IMR-90 (cell line): ENCODE measurements around the gene RALGPS2. TPM values are rescaled to one million over a fixed set of nuclear protein-coding genes. Genes with fewer than 3 reads are reported as not detected.

Source experiments
- ATAC-seq: fragments of 200-7000 bp; cut with Tn5 transposase; 2 replicates; pipeline ENCODE4 v1.9.1; 2020; ENCODE audit warnings: low read depth, mild to moderate bottlenecking, moderate library complexity
- BruUV-seq: library from RNA; stranded (reverse); fragments of 400-500 nt; replicated peaks from 2 replicates; lab custom pipeline; 2021; lab: Mats Ljungman, UMichigan
- CTCF ChIA-PET: fragments of 300-600 bp; formaldehyde crosslinking; extraction: SDS; loops from one replicate; lab custom pipeline; 2021; ENCODE audit warnings: antibody characterized with exemption; lab: Yijun Ruan, JAX
- POLR2A ChIA-PET: fragments of 300-600 bp; sonication (Branson Sonifier 250); formaldehyde crosslinking; loops from one replicate; lab custom pipeline; 2022; ENCODE audit warnings: antibody characterized with exemption; ENCODE audit not compliant: unreplicated experiment; lab: Charles Lee
- DNase-seq: peaks from one replicate; pipeline ENCODE4 v3.0.0; 2013
- H2AFZ ChIP-seq: replicated peaks from 2 replicates; pipeline ENCODE3; 2013; ENCODE audit warnings: low read length, mild to moderate bottlenecking; ENCODE audit not compliant: poor library complexity
- H2AK5ac ChIP-seq: 2 replicates; pipeline ENCODE4 v1.6.1; 2013; ENCODE audit warnings: low read depth, low read length, inconsistent platforms
- H2AK9ac ChIP-seq: replicated peaks from 2 replicates; pipeline ENCODE3; 2013; ENCODE audit warnings: mild to moderate bottlenecking, low read depth, low read length, moderate library complexity; ENCODE audit not compliant: poor library complexity
- H2BK120ac ChIP-seq: 2 replicates; pipeline ENCODE4 v1.6.1; 2013; ENCODE audit warnings: low read depth, low read length, inconsistent platforms
- H2BK15ac ChIP-seq: 3 replicates; pipeline ENCODE4 v1.6.1; 2013; ENCODE audit warnings: low read depth, low read length, inconsistent platforms
- H2BK20ac ChIP-seq: 2 replicates; pipeline ENCODE4 v1.6.1; 2013; ENCODE audit warnings: low read depth, mild to moderate bottlenecking, inconsistent platforms, low read length, moderate library complexity
- H2BK5ac ChIP-seq: 2 replicates; pipeline ENCODE4 v1.6.1; 2013; ENCODE audit warnings: mild to moderate bottlenecking, low read depth, low read length, inconsistent platforms; ENCODE audit not compliant: poor library complexity, severe bottlenecking
- H3K14ac ChIP-seq: replicated peaks from 2 replicates; pipeline ENCODE4 v1.6.1; 2013; ENCODE audit warnings: low read depth, low read length, inconsistent platforms
- H3K18ac ChIP-seq: 2 replicates; pipeline ENCODE4 v1.6.1; 2013; ENCODE audit warnings: low read depth, low read length, control low read depth
- H3K23ac ChIP-seq: 2 replicates; pipeline ENCODE4 v1.6.1; 2013; ENCODE audit warnings: low read depth, low read length, inconsistent platforms
- H3K27ac ChIP-seq: 2 replicates; pipeline ENCODE4 v1.5.1; 2013; ENCODE audit warnings: mild to moderate bottlenecking, control low read depth, low read length; ENCODE audit not compliant: insufficient read depth
- H3K27me3 ChIP-seq: 2 replicates; pipeline ENCODE4 v1.6.1; 2013; ENCODE audit warnings: low read length; ENCODE audit not compliant: control insufficient read depth, insufficient read depth
- H3K36me3 ChIP-seq: 2 replicates; pipeline ENCODE4 v1.6.1; 2013; ENCODE audit warnings: low read length, mixed read lengths; ENCODE audit not compliant: control insufficient read depth, insufficient read depth
- H3K4ac ChIP-seq: 2 replicates; pipeline ENCODE4 v1.6.1; 2013; ENCODE audit warnings: low read depth, low read length, inconsistent platforms
- H3K4me1 ChIP-seq: 2 replicates; pipeline ENCODE4 v1.6.1; 2013; ENCODE audit warnings: low read length, mixed read lengths; ENCODE audit not compliant: control insufficient read depth, insufficient read depth
- H3K4me2 ChIP-seq: 2 replicates; pipeline ENCODE4 v1.6.1; 2013; ENCODE audit warnings: low read depth, mild to moderate bottlenecking, control low read depth, low read length, moderate library complexity
- H3K4me3 ChIP-seq: 2 replicates; pipeline ENCODE4 v1.5.1; 2013; ENCODE audit warnings: low read depth, mild to moderate bottlenecking, control low read depth, low read length, moderate library complexity; ENCODE audit not compliant: insufficient read depth
- H3K56ac ChIP-seq: 2 replicates; pipeline ENCODE4 v1.6.1; 2013; ENCODE audit warnings: low read length, inconsistent platforms; ENCODE audit not compliant: insufficient read depth; ENCODE audit errors: extremely low read depth
- H3K79me1 ChIP-seq, 2 experiments: 2 replicates each; pipeline ENCODE4 v1.6.1; 2013; ENCODE audit warnings: low read length in 2 of 2, inconsistent platforms in 1 of 2, low read depth in 1 of 2
- H3K9ac ChIP-seq: 2 replicates; pipeline ENCODE4 v1.6.1; 2013; ENCODE audit warnings: low read depth, low read length, control low read depth
- H3K9me1 ChIP-seq: 2 replicates; pipeline ENCODE4 v1.6.1; 2013; ENCODE audit warnings: low read length, inconsistent platforms; ENCODE audit not compliant: insufficient read depth
- H3K9me3 ChIP-seq: 2 replicates; pipeline ENCODE4 v1.6.1; 2013; ENCODE audit warnings: low read length; ENCODE audit not compliant: control insufficient read depth, insufficient read depth
- H4K20me1 ChIP-seq: 2 replicates; pipeline ENCODE4 v1.6.1; 2013; ENCODE audit warnings: low read length, inconsistent platforms; ENCODE audit not compliant: insufficient read depth
- H4K5ac ChIP-seq: 2 replicates; pipeline ENCODE4 v1.6.1; 2013; ENCODE audit warnings: mild to moderate bottlenecking, low read depth, low read length, control low read depth
- H4K8ac ChIP-seq, 2 experiments: 2 replicates each; pipeline ENCODE4 v1.6.1; 2013; ENCODE audit warnings: low read depth in 2 of 2, low read length in 2 of 2, control low read depth in 1 of 2, inconsistent platforms in 1 of 2
- H4K91ac ChIP-seq: 2 replicates; pipeline ENCODE4 v1.6.1; 2013; ENCODE audit warnings: low read depth, low read length, inconsistent platforms; ENCODE audit not compliant: insufficient read depth
- CEBPB ChIP-seq: IDR thresholded peaks from 2 replicates; pipeline ENCODE4 v1.6.1; 2012; ENCODE audit warnings: low read depth, low read length, improper control_type of control experiment
- CHD1 ChIP-seq: IDR thresholded peaks from 2 replicates; pipeline ENCODE4 v1.6.1; 2012; ENCODE audit warnings: low read depth, low read length, improper control_type of control experiment
- FOS ChIP-seq: fragments of 150-350 bp; IDR thresholded peaks from 2 replicates; pipeline ENCODE4 v1.6.1; 2016; ENCODE audit warnings: low read depth, low read length
- MAFK ChIP-seq: IDR thresholded peaks from 2 replicates; pipeline ENCODE4 v1.6.1; 2012; ENCODE audit warnings: low read depth, low read length, improper control_type of control experiment
- MAZ ChIP-seq: IDR thresholded peaks from 2 replicates; pipeline ENCODE4 v1.6.1; 2012; ENCODE audit warnings: low read depth, mild to moderate bottlenecking, low read length, improper control_type of control experiment, moderate library complexity, borderline replicate concordance
- MXI1 ChIP-seq: IDR thresholded peaks from 2 replicates; pipeline ENCODE4 v1.6.1; 2012; ENCODE audit warnings: low read depth, mild to moderate bottlenecking, low read length, moderate library complexity, borderline replicate concordance
- NFE2L2 ChIP-seq: fragments of 150-350 bp; IDR thresholded peaks from 2 replicates; pipeline ENCODE4 v1.6.1; 2016; ENCODE audit warnings: low read depth, mild to moderate bottlenecking, low read length
- POLR2A ChIP-seq: IDR thresholded peaks from 2 replicates; pipeline ENCODE4 v1.6.1; 2012; ENCODE audit warnings: mild to moderate bottlenecking, low read depth, low read length
- RAD21 ChIP-seq: IDR thresholded peaks from 2 replicates; pipeline ENCODE4 v1.6.1; 2012; ENCODE audit warnings: low read length, improper control_type of control experiment
- RCOR1 ChIP-seq: IDR thresholded peaks from 2 replicates; pipeline ENCODE4 v1.6.1; 2012; ENCODE audit warnings: mild to moderate bottlenecking, low read length, improper control_type of control experiment; ENCODE audit not compliant: insufficient replicate concordance
- RFX5 ChIP-seq: IDR thresholded peaks from 2 replicates; pipeline ENCODE4 v1.8.0; 2012; ENCODE audit warnings: low read depth, mild to moderate bottlenecking, low read length, moderate library complexity
- SMC3 ChIP-seq: fragments of 150-350 bp; IDR thresholded peaks from 2 replicates; pipeline ENCODE4 v1.6.1; 2016; ENCODE audit warnings: low read depth, mild to moderate bottlenecking, antibody characterized with exemption, low read length, moderate library complexity
- WGBS, 2 experiments: methylation state at CpG; one replicate each; pipeline versions ENCODE4 v1.1.5 to v1.1.7; 2013; ENCODE audit warnings: missing lambda C conversion rate in 2 of 2; ENCODE audit not compliant: insufficient read length in 1 of 2; ENCODE audit errors: extremely low coverage in 2 of 2; 5-methylcytosine and 5-hydroxymethylcytosine counted together
- dilution Hi-C: fragments of 300-500 bp; cut with HindIII; formaldehyde crosslinking; loops from one replicate; pipeline ENCODE4 v1.14.3; 2018; ENCODE audit warnings: low sequenced_read_pairs; ENCODE audit not compliant: unreplicated experiment
- in situ Hi-C: fragments of 300-500 bp; cut with MboI; formaldehyde crosslinking; loops from 3 replicates; pipeline ENCODE4 v1.14.3; 2019; ENCODE audit warnings: low sequenced_read_pairs, inconsistent platforms, mixed read lengths
- intact Hi-C: fragments of 100-400 bp; cut with micrococcal nuclease; formaldehyde crosslinking; loops from 2 replicates; pipeline ENCODE4 v1.10.0; 2022
- polyA plus RNA-seq, 3 experiments: library from polyadenylated mRNA; depleted of rRNA; stranded (reverse); fragments of >200 nt; gene quantifications; 2 replicates each; pipeline ENCODE4 v1.2.3, GENCODE V29; 2012; ENCODE audit warnings: low replicate concordance in 1 of 3
- total RNA-seq: library from RNA; depleted of rRNA; stranded (reverse); fragments of >200 nt; gene quantifications from 2 replicates; pipeline ENCODE4 v1.2.3, GENCODE V29; 2012
- TF ChIP-seq, protein P1 (sequence below): fragments of 150-350 bp; IDR thresholded peaks from 2 replicates; pipeline ENCODE4 v1.6.1; 2017; ENCODE audit warnings: mild to moderate bottlenecking, antibody characterized with exemption, low read length, low read depth
- TF ChIP-seq, protein P2 (sequence below): conservative IDR thresholded peaks from 2 replicates; pipeline ENCODE4 v1.5.1; 2012; ENCODE audit warnings: mild to moderate bottlenecking, low read depth, low read length, improper control_type of control experiment
- TF ChIP-seq, protein P3 (sequence below): fragments of 150-350 bp; IDR thresholded peaks from 2 replicates; pipeline ENCODE4 v1.6.1; 2016; ENCODE audit warnings: low read depth, mild to moderate bottlenecking, low read length, moderate library complexity, borderline replicate concordance

Gene RALGPS2
- total and polyA plus RNA-seq, 2 of the 4 experiments (the other 2 are of a cell fraction) = 13.8 to 148 TPM

DNA sequence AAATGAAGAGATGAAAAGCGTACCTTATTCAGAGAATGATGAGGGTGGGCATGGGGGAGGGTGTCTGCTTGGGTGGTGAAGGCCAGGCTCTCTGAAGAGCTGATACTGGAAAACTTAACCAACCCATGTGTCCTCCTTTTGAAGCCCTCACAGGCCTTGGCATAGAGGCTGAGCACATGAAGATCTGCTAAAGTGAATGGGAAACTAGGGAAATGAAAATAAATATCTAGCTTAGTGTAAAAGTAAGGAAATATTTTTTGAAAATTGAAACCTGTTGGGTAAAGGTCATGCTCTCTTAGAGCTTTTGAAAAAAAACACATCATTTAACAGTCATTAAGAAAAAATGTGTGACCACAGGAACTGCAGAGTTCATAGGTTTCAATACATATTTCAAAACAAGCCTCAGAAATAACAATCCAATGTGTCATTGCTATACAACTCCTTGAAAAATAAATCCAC lies 40.5 kb upstream of the RALGPS2 start:
- peak overlapping the region; percentile 81 to 94 for H4K8ac ChIP-seq
- TF ChIP-seq POLR2A = no peak
- TF ChIP-seq, protein P1, sequence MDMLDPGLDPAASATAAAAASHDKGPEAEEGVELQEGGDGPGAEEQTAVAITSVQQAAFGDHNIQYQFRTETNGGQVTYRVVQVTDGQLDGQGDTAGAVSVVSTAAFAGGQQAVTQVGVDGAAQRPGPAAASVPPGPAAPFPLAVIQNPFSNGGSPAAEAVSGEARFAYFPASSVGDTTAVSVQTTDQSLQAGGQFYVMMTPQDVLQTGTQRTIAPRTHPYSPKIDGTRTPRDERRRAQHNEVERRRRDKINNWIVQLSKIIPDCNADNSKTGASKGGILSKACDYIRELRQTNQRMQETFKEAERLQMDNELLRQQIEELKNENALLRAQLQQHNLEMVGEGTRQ = no peak
- peak; percentile 69 for TF ChIP-seq RCOR1
- TF ChIP-seq MAZ = no peak
- TF ChIP-seq CEBPB = peak; percentile 80
- TF ChIP-seq MXI1 = no peak
- TF ChIP-seq, protein P2, sequence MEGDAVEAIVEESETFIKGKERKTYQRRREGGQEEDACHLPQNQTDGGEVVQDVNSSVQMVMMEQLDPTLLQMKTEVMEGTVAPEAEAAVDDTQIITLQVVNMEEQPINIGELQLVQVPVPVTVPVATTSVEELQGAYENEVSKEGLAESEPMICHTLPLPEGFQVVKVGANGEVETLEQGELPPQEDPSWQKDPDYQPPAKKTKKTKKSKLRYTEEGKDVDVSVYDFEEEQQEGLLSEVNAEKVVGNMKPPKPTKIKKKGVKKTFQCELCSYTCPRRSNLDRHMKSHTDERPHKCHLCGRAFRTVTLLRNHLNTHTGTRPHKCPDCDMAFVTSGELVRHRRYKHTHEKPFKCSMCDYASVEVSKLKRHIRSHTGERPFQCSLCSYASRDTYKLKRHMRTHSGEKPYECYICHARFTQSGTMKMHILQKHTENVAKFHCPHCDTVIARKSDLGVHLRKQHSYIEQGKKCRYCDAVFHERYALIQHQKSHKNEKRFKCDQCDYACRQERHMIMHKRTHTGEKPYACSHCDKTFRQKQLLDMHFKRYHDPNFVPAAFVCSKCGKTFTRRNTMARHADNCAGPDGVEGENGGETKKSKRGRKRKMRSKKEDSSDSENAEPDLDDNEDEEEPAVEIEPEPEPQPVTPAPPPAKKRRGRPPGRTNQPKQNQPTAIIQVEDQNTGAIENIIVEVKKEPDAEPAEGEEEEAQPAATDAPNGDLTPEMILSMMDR = no peak
- TF ChIP-seq SMC3 = no peak
- TF ChIP-seq RFX5 = no peak
- TF ChIP-seq RAD21 = no peak
- TF ChIP-seq, protein P3, sequence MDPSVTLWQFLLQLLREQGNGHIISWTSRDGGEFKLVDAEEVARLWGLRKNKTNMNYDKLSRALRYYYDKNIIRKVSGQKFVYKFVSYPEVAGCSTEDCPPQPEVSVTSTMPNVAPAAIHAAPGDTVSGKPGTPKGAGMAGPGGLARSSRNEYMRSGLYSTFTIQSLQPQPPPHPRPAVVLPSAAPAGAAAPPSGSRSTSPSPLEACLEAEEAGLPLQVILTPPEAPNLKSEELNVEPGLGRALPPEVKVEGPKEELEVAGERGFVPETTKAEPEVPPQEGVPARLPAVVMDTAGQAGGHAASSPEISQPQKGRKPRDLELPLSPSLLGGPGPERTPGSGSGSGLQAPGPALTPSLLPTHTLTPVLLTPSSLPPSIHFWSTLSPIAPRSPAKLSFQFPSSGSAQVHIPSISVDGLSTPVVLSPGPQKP = no peak
- no peak for TF ChIP-seq CHD1
- no peak for TF ChIP-seq MAFK
- no peak for TF ChIP-seq NFE2L2
- TF ChIP-seq FOS = peak; percentile 78

More for the DNA sequence above, 40.5 kb upstream of the RALGPS2 start:
- H3K27me3 ChIP-seq = no peaks in the 10 kb centered on the region
- WGBS, 2 experiments = no CpG with 5 or more reads among the region's 1 CpG
- peak overlapping the region; percentile 84 for H2BK15ac ChIP-seq
- H4K5ac ChIP-seq = peak overlapping the region; percentile 11; the same call in 1 of the 2 replicates
- peak overlapping the region; percentile 90 for H2BK120ac ChIP-seq
- dilution Hi-C loops = no loop called here
- no peak overlapping the region for H3K4me3 ChIP-seq
- no peaks in the 10 kb centered on the region for H3K9me3 ChIP-seq
- intact Hi-C loops = loop anchor here (1.0 to 2.0 kb wide), 2 partner anchors 38 to 76 kb away; no protein-coding TSS in a partner anchor
- peak overlapping the region; percentile 89 for H3K27ac ChIP-seq
- no peak overlapping the region for H2AFZ ChIP-seq
- POLR2A ChIA-PET = interaction anchor here (0.7 kb wide), 1 partner anchor 40 kb away, joined by 3 read pairs; the partner anchor contains the start of gene RALGPS2
- no TSS peak for BruUV-seq
- H3K9me1 ChIP-seq = peaks cover 5% of the 10 kb centered on the region
- H3K9ac ChIP-seq = 0 out of 2 replicates have a peak overlapping the region, but pooled peaks have one; percentile 19
- DNase-seq (peak; percentile 96), ATAC-seq (peak; percentile 85)
- peak overlapping the region; percentile 73; the same call in 1 of the 2 replicates for H3K23ac ChIP-seq
- peak overlapping the region; percentile 73; the same call in 1 of the 2 replicates for H2AK5ac ChIP-seq
- H3K4me1 ChIP-seq = peaks cover 17% of the 10 kb centered on the region
- peak overlapping the region; percentile 93 for H3K14ac ChIP-seq
- peak overlapping the region; percentile 94 for H2BK20ac ChIP-seq
- H2AK9ac ChIP-seq = peak overlapping the region; percentile 70
- H4K91ac ChIP-seq = peak overlapping the region; percentile 82
- H2BK5ac ChIP-seq = peak overlapping the region; percentile 63
- peak overlapping the region; percentile 70 for H3K18ac ChIP-seq
- no peaks in the 10 kb centered on the region for H4K20me1 ChIP-seq
- no peak overlapping the region for H3K4me2 ChIP-seq
- H3K56ac ChIP-seq = peak overlapping the region; percentile 63
- H3K79me1 ChIP-seq = 0 out of 4 replicates have a peak, but pooled peaks cover 0 to 5% of the 10 kb centered on the region in 2 experiments
- peak overlapping the region; percentile 93 for H3K4ac ChIP-seq
- CTCF ChIA-PET = interaction anchor here (0.6 to 1.4 kb wide), 4 partner anchors 9 to 141 kb away, joined by 3 to 6 read pairs (median 4); no protein-coding TSS in a partner anchor
- no peaks in the 10 kb centered on the region for H3K36me3 ChIP-seq
- in situ Hi-C loops = no loop called here
